Stimulated activated naive B cell treated with anti-CD40 and anti-IgM and Interleukin-4, amounts not matched to agents 10 μg/mL and 1 μg/mL and 100 μg/mL, for 72 hours (primary cell): Measurements from ENCODE around the gene MYLK4.

Experiments used
- ATAC-seq, 2 donors: fragments of 150-1000 bp; cut with Tn5 transposase; replicated peaks; 2 replicates each; pipeline ENCODE4 v1.10.0; 2021; ENCODE audit warnings: moderate library complexity in 1 of 2
- DNase-seq: peaks from one replicate; pipeline ENCODE4 v3.0.0; 2021
- H3K27ac Mint-ChIP-seq: one replicate; pipeline ENCODE4 v1.8.0; 2022; ENCODE audit warnings: mild to moderate bottlenecking, mixed read lengths
- H3K27me3 Mint-ChIP-seq, 2 donors: one replicate each; pipeline ENCODE4 v1.8.0; 2022; ENCODE audit warnings: mixed read lengths in 2 of 2
- H3K36me3 Mint-ChIP-seq, 2 donors: one replicate each; pipeline ENCODE4 v1.8.0; 2022; ENCODE audit warnings: mixed read lengths in 2 of 2, mild to moderate bottlenecking in 1 of 2
- H3K4me1 Mint-ChIP-seq, 2 donors: one replicate each; pipeline ENCODE4 v1.8.0; 2022; ENCODE audit warnings: mixed read lengths in 2 of 2, mild to moderate bottlenecking in 1 of 2
- H3K4me3 Mint-ChIP-seq, 2 donors: one replicate each; pipeline ENCODE4 v1.8.0; 2022; ENCODE audit warnings: mild to moderate bottlenecking in 2 of 2, mixed read lengths in 2 of 2, moderate library complexity in 1 of 2
- H3K9me3 Mint-ChIP-seq, 2 donors: one replicate each; pipeline ENCODE4 v1.8.0; 2022; ENCODE audit warnings: mixed read lengths in 2 of 2, mild to moderate bottlenecking in 1 of 2

The MYLK4 gene

GRCh38 chr6:2729921-2730320 is 20.8 kb downstream of the MYLK4 start:
- Mint-ChIP-seq H3K9me3 (no peaks in the 10 kb centered on the region), H3K27ac (no peak overlapping the region), H3K4me1 (peaks cover 14 to 51% of the 10 kb centered on the region in 2 donors), H3K4me3 (no peak overlapping the region), H3K36me3 (peaks cover 3 to 17% of the 10 kb centered on the region in 2 donors), H3K27me3 (peaks cover 0 to 5% of the 10 kb centered on the region in 2 donors)
- ATAC-seq: no peak
- DNase-seq: no peak

GRCh38 chr6:2725999-2726567 is 24.6 kb downstream of the MYLK4 start:
- peak; percentile 22 for DNase-seq
- peaks cover 0 to 5% of the 10 kb centered on the region in 2 donors for H3K27me3 Mint-ChIP-seq
- H3K4me3 Mint-ChIP-seq: no peak overlapping the region
- ATAC-seq: peak; percentile 94 to 96
- H3K4me1 Mint-ChIP-seq: peaks cover 6 to 19% of the 10 kb centered on the region in 2 donors
- peaks cover 2 to 8% of the 10 kb centered on the region in 2 donors for H3K9me3 Mint-ChIP-seq
- H3K36me3 Mint-ChIP-seq: peaks cover 5 to 15% of the 10 kb centered on the region in 2 donors
- H3K27ac Mint-ChIP-seq: peak overlapping the region; percentile 90

GRCh38 chr6:2725364-2725988 is 25.2 kb downstream of the MYLK4 start:
- Mint-ChIP-seq H3K27ac (peak overlapping the region; percentile 90), H3K9me3 (peaks cover 2 to 8% of the 10 kb centered on the region in 2 donors), H3K27me3 (peaks cover 0 to 5% of the 10 kb centered on the region in 2 donors), H3K4me3 (no peak overlapping the region), H3K36me3 (peaks cover 5 to 15% of the 10 kb centered on the region in 2 donors), H3K4me1 (peaks cover 4 to 17% of the 10 kb centered on the region in 2 donors)
- ATAC-seq: no peak
- no peak for DNase-seq

DNA sequence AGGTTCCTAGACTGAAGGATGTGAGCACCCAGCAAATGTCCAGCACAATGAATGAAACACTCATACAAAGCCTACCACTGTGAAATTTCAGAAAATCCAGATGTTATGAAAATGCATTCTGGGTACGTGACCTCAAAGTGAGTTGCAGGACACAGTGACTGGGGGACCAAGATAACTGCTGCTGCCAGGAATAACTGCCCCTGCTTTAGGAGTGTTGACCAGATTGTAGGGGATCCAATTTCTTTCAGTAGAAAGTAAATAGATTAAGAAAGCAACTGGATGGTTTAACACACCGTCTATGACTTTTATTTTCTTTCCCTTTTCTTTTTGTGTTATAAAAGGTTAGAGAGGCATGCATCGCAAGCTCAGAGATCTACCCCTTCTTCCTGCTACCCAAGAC is 29.5 kb downstream of the MYLK4 start:
- Mint-ChIP-seq H3K4me3 (no peak overlapping the region), H3K36me3 (peaks cover 5 to 11% of the 10 kb centered on the region in 2 donors), H3K27me3 (no peaks in the 10 kb centered on the region), H3K27ac (no peak overlapping the region), H3K9me3 (peaks cover 2 to 8% of the 10 kb centered on the region in 2 donors), H3K4me1 (peaks cover 3 to 13% of the 10 kb centered on the region in 2 donors)
- ATAC-seq: no peak
- DNase-seq: no peak

DNA sequence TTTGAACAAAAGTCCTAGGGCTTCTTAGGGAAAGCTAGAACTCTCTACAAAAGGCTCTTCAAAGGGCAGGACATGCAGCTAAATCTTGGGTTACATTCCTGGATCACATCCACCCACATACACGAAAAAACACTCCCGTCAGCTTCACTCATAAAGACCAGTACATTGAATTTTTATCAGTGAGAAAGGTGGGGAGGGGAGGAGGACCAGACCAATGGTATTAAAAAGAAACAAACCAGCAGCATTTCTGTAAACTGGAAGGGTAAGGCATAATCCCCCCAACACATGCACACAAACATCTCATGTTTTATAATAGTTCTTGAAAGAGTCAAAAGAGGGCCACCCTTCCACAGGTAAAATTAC is 31.6 kb downstream of the MYLK4 start:
- no peak for DNase-seq
- peaks cover 2 to 8% of the 10 kb centered on the region in 2 donors for H3K9me3 Mint-ChIP-seq
- no peak overlapping the region for H3K27ac Mint-ChIP-seq
- no peak overlapping the region for H3K4me3 Mint-ChIP-seq
- no peak for ATAC-seq
- H3K36me3 Mint-ChIP-seq: peaks cover 5 to 11% of the 10 kb centered on the region in 2 donors
- H3K27me3 Mint-ChIP-seq: no peaks in the 10 kb centered on the region
- peaks cover 0 to 9% of the 10 kb centered on the region in 2 donors for H3K4me1 Mint-ChIP-seq

DNA sequence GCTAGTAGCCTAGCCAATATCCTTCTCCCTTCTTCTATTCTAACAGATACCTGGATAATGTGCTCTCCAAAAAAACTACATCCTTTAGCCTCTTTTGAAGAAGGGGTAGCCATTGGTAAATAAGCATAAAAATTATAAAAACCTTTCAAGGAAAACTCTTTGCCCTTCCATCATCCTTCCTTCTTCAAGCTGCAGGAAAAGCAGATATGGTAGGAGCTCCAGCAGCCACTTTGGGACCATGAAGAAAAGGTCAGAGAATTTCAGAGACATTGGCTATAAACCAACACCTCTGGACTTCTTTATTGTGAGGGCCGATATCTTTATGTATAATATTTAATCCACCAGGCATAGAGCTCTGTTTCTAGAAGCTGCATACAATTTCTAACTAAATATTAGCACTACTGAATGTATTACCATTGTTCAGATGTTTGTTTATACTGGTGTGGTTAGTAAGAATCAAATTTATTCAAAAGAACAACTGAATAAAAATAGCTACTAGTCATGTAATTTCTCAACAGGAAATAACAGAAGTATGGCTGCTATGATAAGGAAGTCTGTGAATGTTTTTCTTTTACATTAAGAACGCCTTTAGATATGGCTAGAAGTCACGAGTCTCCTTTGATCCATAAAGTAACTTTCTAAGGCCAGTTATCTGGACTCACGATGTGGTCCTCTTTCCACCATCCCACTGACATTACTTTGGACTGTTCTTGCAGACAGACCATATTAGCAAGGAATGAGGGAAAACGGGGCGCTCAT is 32.2 kb downstream of the MYLK4 start:
- H3K27me3 Mint-ChIP-seq: no peaks in the 10 kb centered on the region
- peaks cover 2 to 8% of the 10 kb centered on the region in 2 donors for H3K9me3 Mint-ChIP-seq
- ATAC-seq: no peak
- no peak overlapping the region for H3K27ac Mint-ChIP-seq
- peaks cover 0 to 9% of the 10 kb centered on the region in 2 donors for H3K4me1 Mint-ChIP-seq
- H3K4me3 Mint-ChIP-seq: no peak overlapping the region
- DNase-seq: no peak
- H3K36me3 Mint-ChIP-seq: peaks cover 5 to 11% of the 10 kb centered on the region in 2 donors

DNA sequence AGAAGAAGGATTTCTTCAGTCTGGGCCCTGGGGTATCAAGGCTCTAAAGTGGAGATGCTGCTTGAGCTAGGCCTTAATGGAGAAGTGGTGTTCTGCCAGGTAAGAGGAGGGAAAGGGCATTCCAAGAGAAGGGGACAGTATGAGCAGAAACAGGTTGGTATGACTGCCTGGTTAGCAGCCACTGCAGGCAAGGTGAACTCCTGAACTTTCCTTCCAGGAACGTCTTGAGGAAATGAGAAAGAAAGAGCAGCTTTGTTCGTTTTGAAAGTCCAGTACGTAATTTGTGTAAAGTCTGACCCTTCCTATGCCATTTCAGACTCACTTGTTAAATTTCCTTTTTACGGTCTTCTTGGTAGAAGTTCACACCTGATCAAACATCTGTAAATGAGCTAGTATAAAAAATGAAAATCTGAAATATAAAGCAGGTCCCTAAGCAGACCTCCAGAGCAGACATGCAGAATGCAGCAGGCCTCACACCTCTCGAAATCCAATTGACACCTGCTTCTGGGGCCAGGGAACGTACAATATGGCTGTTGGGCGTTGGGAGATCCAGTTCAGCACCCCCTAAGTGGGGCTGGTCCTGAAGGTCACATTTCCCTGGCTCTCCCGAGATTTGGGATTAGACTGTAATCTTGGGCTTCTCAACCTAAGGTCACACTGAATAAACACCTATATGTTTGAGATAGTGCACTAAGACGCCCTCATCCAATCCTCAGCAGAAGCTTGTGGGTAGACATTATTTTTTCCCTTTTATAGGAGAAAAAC is 33.6 kb downstream of the MYLK4 start:
- Mint-ChIP-seq H3K27me3 (no peaks in the 10 kb centered on the region), H3K9me3 (peaks cover 0 to 4% of the 10 kb centered on the region in 2 donors), H3K4me1 (peaks cover 0 to 9% of the 10 kb centered on the region in 2 donors), H3K36me3 (peaks cover 5 to 7% of the 10 kb centered on the region in 2 donors), H3K4me3 (no peak overlapping the region), H3K27ac (no peak overlapping the region)
- no peak for DNase-seq
- ATAC-seq: no peak

GRCh38 chr6:2715737-2716136 is 35.0 kb downstream of the MYLK4 start:
- Mint-ChIP-seq H3K27ac (no peak overlapping the region), H3K4me1 (peaks cover 0 to 9% of the 10 kb centered on the region in 2 donors), H3K9me3 (no peaks in the 10 kb centered on the region), H3K27me3 (no peaks in the 10 kb centered on the region), H3K4me3 (no peak overlapping the region), H3K36me3 (peaks cover 0 to 4% of the 10 kb centered on the region in 2 donors)
- ATAC-seq (no peak), DNase-seq (no peak)

GRCh38 chr6:2714111-2714895 is 36.4 kb downstream of the MYLK4 start:
- Mint-ChIP-seq H3K9me3 (peaks cover 6 to 7% of the 10 kb centered on the region in 2 donors), H3K4me1 (peaks cover 0 to 9% of the 10 kb centered on the region in 2 donors), H3K27me3 (peaks cover 0 to under 1% of the 10 kb centered on the region in 2 donors), H3K27ac (no peak overlapping the region), H3K36me3 (peaks cover 4 to 7% of the 10 kb centered on the region in 2 donors), H3K4me3 (no peak overlapping the region)
- ATAC-seq (no peak), DNase-seq (no peak)

- Mint-ChIP-seq H3K4me1 (peaks cover 0 to 3% of the 10 kb centered on the region in 2 donors), H3K27me3 (peaks cover 5 to 6% of the 10 kb centered on the region in 2 donors), H3K4me3 (no peak overlapping the region), H3K27ac (peak overlapping the region; percentile 56), H3K9me3 (peaks cover 7 to 10% of the 10 kb centered on the region in 2 donors), H3K36me3 (peaks cover 4 to 7% of the 10 kb centered on the region in 2 donors)
- ATAC-seq: no peak
- no peak for DNase-seq
Measured at GRCh38 chr6:2713473-2714110, 37.1 kb downstream of the MYLK4 start.

- Mint-ChIP-seq H3K27ac (no peak overlapping the region), H3K27me3 (peaks cover 5 to 6% of the 10 kb centered on the region in 2 donors), H3K4me3 (no peak overlapping the region), H3K4me1 (no peaks in the 10 kb centered on the region), H3K9me3 (peaks cover 7 to 10% of the 10 kb centered on the region in 2 donors), H3K36me3 (peaks cover 3 to 7% of the 10 kb centered on the region in 2 donors)
- ATAC-seq: no peak
- no peak for DNase-seq
Measured at GRCh38 chr6:2712102-2712501, 38.6 kb downstream of the MYLK4 start.

DNA sequence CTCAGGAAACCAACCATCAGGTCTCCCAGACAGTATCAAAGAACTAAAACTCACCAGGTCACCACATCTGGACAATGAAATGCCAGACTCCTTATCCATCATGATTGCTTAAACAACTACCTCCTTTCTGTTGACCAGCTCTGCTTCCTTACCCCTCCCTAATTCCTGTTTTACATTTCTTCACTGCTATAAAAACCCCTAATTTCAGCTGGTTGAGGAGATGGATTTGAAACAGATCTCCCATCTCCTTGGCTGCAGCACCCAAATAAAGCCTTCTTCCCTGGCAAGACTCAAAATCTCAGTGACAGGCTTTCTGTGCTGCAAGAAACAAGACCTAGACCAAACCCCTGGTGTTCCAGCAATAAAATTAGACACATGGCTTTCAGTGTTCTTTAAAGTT is 40.3 kb downstream of the MYLK4 start:
- ATAC-seq: no peak
- peaks cover 0 to 3% of the 10 kb centered on the region in 2 donors for H3K4me1 Mint-ChIP-seq
- H3K9me3 Mint-ChIP-seq: peaks cover 7 to 10% of the 10 kb centered on the region in 2 donors
- DNase-seq: no peak
- H3K4me3 Mint-ChIP-seq: no peak overlapping the region
- H3K27me3 Mint-ChIP-seq: peaks cover 5 to 6% of the 10 kb centered on the region in 2 donors
- peaks cover 3 to 7% of the 10 kb centered on the region in 2 donors for H3K36me3 Mint-ChIP-seq
- H3K27ac Mint-ChIP-seq: no peak overlapping the region

DNA sequence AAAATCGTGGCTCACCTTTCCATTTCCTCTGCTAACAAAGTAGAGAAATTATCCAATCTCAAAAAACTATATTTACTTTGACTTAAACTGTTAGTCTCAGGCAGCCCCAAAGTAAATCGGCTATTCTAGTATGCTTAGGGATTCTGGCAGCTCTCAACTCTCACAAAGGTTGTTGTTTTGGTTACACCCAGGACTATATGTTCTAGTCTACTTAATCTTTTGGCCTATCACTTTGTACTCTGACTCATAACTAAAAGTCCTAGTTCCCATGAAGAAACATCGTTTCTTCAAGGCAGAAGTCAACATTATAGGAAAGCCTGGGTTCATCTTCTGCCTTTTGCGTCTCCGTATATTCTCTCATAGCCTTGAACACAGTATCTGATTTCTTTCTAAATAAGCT is 42.3 kb downstream of the MYLK4 start:
- Mint-ChIP-seq H3K4me1 (peaks cover 0 to 3% of the 10 kb centered on the region in 2 donors), H3K4me3 (no peak overlapping the region), H3K9me3 (peaks cover 7 to 10% of the 10 kb centered on the region in 2 donors), H3K27ac (no peak overlapping the region), H3K36me3 (peaks cover 3 to 7% of the 10 kb centered on the region in 2 donors), H3K27me3 (peaks cover 6 to 10% of the 10 kb centered on the region in 2 donors)
- DNase-seq (no peak), ATAC-seq (no peak)
